ENCODE results near the gene HS6ST2. TPM values are rescaled to one million over a fixed set of nuclear protein-coding genes. Genes with fewer than 3 reads are reported as not detected.
A peak's percentile ranks its signal among the peaks of the same experiment; 100 is the strongest.

The HS6ST2 gene
- total and polyA plus RNA-seq, 4 donors: under 0.01 to 1.4 (median 0.01) TPM; not detected in 1

- no peak for TF ChIP-seq FOXA2 (IDR thresholded peaks at IDR 0.05)
Observed at GRCh38 chrX:132718431-132718958, 239.9 kb downstream of the HS6ST2 start (continued).

- Histone ChIP-seq H3K27me3 (ENCODE audit: control insufficient read depth in 4 of 4, insufficient read depth in 4 of 4, low read length in 3 of 4) (peaks cover 0 to 5% (median 1%) of the 10 kb centered on the region in 4 donors), H3K9me3 (ENCODE audit: control insufficient read depth in 4 of 4, low read length in 3 of 4) (peaks cover 0 to 8% (median 2%) of the 10 kb centered on the region in 4 donors), H3K27ac (ENCODE audit: low read depth in 1 of 2, low read length in 2 of 2) (no peak overlapping the region), H3K36me3 (ENCODE audit: control insufficient read depth in 4 of 4, insufficient read depth in 3 of 4, low read depth in 1 of 4, low read length in 3 of 4) (no peaks in the 10 kb centered on the region), H3K9ac (ENCODE audit: low read depth in 1 of 2, low read length in 2 of 2) (no peak overlapping the region), H3K4me1 (ENCODE audit: control insufficient read depth in 4 of 4, insufficient read depth in 4 of 4, low read length in 3 of 4) (no peaks in the 10 kb centered on the region), H3K4me3 (ENCODE audit: low read depth in 1 of 3, low read length in 3 of 3) (no peak overlapping the region)
- no peak for DNase-seq (ENCODE audit: low spot score)
- WGBS: 47% methylated on average over 3 of the region's 3 CpGs
- TF ChIP-seq HNF4A (conservative IDR thresholded peaks at IDR 0.05) (no peak), RAD21 (IDR thresholded peaks at IDR 0.05) (peak in 1 of 2 donors; percentile 30), EGR1 (IDR thresholded peaks at IDR 0.05; ENCODE audit: low read depth in 2 of 2) (no peak)
Observed at GRCh38 chrX:132716006-132716405, 242.4 kb downstream of the HS6ST2 start.

- DNase-seq (ENCODE audit: low spot score): no peak
- 84% methylated on average over 5 of the region's 5 CpGs for WGBS
- H3K27ac ChIP-seq (ENCODE audit: low read depth in 1 of 2, low read length in 2 of 2): no peak overlapping the region
- no peaks in the 10 kb centered on the region for H3K4me1 ChIP-seq (ENCODE audit: control insufficient read depth in 4 of 4, insufficient read depth in 4 of 4, low read length in 3 of 4)
- H3K27me3 ChIP-seq (ENCODE audit: control insufficient read depth in 4 of 4, insufficient read depth in 4 of 4, low read length in 3 of 4): peaks cover 0 to 5% (median 1%) of the 10 kb centered on the region in 4 donors
- no peaks in the 10 kb centered on the region for H3K36me3 ChIP-seq (ENCODE audit: control insufficient read depth in 4 of 4, insufficient read depth in 3 of 4, low read depth in 1 of 4, low read length in 3 of 4)
- TF ChIP-seq RXRA (IDR thresholded peaks at IDR 0.05) (no peak), MAX (IDR thresholded peaks at IDR 0.05) (no peak), SP1 (IDR thresholded peaks at IDR 0.05) (no peak), RAD21 (IDR thresholded peaks at IDR 0.05) (no peak), FOXA2 (IDR thresholded peaks at IDR 0.05) (no peak), JUND (IDR thresholded peaks at IDR 0.05) (no peak), REST (IDR thresholded peaks at IDR 0.05) (no peak), CTCF (IDR thresholded peaks at IDR 0.05; ENCODE audit: low read depth, low read length, missing input control) (no peak), EGR1 (IDR thresholded peaks at IDR 0.05; ENCODE audit: low read depth in 2 of 2) (no peak), GABPA (IDR thresholded peaks at IDR 0.05 in 1 of 2, conservative IDR thresholded peaks at IDR 0.05 in 1 of 2) (no peak), ATF3 (IDR thresholded peaks at IDR 0.05) (no peak), FOXA1 (IDR thresholded peaks at IDR 0.05) (no peak), YY1 (IDR thresholded peaks at IDR 0.05) (no peak), NR2F2 (IDR thresholded peaks at IDR 0.05) (no peak)
- H3K4me3 ChIP-seq (ENCODE audit: low read depth in 1 of 3, low read length in 3 of 3): no peak overlapping the region
- peaks cover 0 to 5% (median 2%) of the 10 kb centered on the region in 4 donors for H3K9me3 ChIP-seq (ENCODE audit: control insufficient read depth in 4 of 4, low read length in 3 of 4)
- no peak overlapping the region for H3K9ac ChIP-seq (ENCODE audit: low read depth in 1 of 2, low read length in 2 of 2)
Observed at GRCh38 chrX:132714913-132715312, 243.5 kb downstream of the HS6ST2 start.
